Activated T-cell treated with anti-CD3 and anti-CD28 coated beads, Interleukin-2, amount 50 U/mL, for 1 hour (primary cell): Measurements from ENCODE around the gene SPEG.

Source experiments
- DNase-seq: peaks from one replicate; pipeline ENCODE4 v3.0.0-alpha.2; 2020

SPEG gene

DNA sequence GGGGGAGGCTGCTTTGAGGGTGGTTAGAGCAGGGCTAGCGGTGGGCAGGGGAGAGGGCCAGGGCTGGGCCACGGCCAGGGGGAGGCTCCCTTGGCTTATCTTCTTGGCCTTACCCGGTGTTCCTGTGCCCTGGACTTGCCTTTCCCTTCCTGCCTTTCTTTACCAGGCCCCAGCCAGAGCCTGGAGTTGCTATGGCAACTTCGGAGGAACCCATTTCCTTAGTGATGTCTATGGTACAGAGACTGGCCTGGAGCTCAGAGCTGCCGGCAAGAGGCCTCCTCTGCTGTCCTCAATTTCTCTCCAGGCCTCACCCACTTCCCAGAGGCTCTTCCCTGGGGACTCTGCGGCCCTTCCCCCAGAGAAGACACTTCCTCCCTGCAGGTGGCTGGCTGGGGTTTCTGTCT lies 11.5 kb downstream of the SPEG start:
- DNase-seq: no peak

DNA sequence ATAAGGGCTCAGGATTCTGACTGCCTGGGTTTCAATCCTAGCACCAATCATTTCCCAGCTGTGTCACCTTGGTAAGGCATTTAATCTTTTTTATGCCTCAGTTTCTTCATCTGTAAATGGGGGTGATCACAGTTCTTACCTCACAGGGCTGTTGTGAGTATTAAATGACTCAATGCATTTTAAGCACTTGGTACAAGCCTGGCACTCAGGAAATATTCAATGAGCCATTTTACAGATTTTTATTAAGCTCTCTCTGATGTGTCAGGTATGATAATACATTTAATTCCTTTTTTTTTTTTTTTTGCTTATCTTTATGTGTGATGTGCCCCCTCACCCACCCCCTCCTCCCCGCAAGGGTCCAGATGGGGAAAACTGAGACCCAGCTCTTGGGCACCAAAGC lies 12.0 kb downstream of the SPEG start:
- no peak for DNase-seq

DNA sequence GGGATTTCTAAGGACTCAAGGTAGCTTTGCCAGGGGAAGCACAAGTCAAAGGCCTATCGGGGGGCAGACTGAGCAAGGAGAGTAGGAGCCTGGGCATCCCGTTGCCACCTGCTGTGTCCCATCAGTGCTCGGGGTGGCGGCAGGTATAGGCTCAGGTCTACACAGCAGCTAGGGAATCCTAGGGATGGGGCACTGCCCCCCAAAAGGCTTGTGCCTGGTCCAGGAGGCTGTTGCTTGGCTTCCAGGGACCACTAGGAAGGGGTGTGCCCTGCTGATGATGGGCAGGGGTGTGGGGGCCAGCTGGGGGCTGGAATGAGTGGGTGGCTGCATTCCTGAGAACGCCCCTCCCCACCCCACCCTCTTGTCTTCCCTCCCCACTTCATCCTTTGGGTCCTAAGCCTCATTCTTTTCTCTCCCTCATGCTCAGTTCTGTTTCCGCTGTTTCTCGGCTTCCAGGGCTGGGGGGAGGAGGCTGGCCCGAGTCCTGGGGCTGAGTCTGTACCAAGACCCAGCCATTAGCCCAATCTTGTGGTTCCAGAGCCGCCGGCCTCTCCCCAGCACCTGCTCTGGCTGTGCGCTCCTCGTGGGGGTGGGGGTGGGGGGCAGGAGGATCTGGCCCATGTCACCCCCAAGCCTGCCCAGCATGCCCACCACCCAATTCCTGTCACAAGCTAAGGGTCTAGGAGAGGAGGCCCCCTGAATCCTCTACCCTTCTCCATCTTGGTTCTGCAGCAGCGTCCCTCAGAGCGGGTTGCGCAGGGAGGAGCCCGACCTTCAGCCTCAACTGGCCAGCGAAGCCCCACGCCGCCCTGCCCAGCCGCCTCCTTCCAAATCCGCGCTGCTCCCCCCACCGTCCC lies 12.8 kb downstream of the SPEG start:
- DNase-seq: no peak

DNA sequence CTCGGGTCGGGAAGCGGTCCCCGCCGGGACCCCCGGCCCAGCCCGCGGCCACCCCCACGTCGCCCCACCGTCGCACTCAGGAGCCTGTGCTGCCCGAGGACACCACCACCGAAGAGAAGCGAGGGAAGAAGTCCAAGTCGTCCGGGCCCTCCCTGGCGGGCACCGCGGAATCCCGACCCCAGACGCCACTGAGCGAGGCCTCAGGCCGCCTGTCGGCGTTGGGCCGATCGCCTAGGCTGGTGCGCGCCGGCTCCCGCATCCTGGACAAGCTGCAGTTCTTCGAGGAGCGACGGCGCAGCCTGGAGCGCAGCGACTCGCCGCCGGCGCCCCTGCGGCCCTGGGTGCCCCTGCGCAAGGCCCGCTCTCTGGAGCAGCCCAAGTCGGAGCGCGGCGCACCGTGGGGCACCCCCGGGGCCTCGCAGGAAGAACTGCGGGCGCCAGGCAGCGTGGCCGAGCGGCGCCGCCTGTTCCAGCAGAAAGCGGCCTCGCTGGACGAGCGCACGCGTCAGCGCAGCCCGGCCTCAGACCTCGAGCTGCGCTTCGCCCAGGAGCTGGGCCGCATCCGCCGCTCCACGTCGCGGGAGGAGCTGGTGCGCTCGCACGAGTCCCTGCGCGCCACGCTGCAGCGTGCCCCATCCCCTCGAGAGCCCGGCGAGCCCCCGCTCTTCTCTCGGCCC lies 13.6 kb downstream of the SPEG start:
- no peak for DNase-seq

DNA sequence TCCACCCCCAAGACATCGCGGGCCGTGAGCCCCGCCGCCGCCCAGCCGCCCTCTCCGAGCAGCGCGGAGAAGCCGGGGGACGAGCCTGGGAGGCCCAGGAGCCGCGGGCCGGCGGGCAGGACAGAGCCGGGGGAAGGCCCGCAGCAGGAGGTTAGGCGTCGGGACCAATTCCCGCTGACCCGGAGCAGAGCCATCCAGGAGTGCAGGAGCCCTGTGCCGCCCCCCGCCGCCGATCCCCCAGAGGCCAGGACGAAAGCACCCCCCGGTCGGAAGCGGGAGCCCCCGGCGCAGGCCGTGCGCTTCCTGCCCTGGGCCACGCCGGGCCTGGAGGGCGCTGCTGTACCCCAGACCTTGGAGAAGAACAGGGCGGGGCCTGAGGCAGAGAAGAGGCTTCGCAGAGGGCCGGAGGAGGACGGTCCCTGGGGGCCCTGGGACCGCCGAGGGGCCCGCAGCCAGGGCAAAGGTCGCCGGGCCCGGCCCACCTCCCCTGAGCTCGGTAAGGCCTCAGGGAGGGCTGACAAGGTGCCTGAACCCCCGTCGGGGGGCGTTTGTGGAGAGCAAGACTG lies 14.2 kb downstream of the SPEG start:
- DNase-seq: no peak

DNA sequence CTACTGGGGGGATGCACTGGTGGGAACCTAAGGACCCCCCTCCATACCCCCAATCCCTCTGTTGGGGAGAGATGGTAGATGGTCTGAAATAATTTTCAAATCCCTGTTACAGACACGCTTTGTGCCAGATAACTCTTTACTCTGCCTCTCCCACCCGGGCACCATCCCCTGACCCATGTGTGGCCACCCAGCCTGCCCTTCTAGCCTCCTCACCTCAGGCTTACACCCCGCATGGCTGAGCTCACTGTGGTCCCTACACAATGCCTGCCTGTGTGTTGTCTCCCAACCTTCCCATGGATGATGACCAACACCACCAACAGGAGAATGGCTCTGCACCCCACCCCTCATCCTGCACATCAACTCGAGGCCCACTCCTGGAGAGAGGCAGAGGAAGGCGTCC lies 15.0 kb downstream of the SPEG start:
- DNase-seq: no peak

DNA sequence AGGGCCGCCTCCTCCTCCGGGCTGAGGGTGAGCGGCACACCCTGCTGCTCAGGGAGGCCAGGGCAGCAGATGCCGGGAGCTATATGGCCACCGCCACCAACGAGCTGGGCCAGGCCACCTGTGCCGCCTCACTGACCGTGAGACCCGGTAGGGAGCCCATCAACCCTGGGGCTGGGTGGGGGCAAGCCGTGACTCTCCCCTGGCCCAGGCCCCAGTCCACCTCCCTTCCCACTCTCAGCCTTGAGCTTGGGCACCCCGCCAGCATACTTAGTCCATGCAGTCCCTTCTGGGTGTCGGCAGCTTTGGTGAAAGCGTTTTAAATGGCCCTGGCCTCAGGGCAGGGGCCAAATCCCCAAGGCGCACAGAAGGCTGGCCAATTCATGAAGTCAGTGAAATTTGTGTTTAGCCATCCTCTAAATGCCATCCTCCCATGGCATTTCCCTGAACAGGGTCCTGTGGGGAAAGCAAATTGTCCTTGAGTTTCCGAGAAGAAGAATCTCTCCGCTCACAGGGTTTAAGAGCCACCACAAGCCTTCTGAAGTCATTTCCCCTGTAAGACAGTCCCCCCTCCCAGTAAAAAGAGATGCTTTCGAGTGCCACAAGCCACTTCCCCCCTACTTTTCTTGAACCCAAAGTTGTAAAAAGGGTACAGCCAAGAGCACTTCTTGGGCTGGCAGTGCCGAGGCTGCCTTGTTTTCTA lies 17.2 kb downstream of the SPEG start:
- no peak for DNase-seq

GRCh38 chr2:219452361-219453317 lies 18.0 kb downstream of the SPEG start:
- DNase-seq: no peak

DNA sequence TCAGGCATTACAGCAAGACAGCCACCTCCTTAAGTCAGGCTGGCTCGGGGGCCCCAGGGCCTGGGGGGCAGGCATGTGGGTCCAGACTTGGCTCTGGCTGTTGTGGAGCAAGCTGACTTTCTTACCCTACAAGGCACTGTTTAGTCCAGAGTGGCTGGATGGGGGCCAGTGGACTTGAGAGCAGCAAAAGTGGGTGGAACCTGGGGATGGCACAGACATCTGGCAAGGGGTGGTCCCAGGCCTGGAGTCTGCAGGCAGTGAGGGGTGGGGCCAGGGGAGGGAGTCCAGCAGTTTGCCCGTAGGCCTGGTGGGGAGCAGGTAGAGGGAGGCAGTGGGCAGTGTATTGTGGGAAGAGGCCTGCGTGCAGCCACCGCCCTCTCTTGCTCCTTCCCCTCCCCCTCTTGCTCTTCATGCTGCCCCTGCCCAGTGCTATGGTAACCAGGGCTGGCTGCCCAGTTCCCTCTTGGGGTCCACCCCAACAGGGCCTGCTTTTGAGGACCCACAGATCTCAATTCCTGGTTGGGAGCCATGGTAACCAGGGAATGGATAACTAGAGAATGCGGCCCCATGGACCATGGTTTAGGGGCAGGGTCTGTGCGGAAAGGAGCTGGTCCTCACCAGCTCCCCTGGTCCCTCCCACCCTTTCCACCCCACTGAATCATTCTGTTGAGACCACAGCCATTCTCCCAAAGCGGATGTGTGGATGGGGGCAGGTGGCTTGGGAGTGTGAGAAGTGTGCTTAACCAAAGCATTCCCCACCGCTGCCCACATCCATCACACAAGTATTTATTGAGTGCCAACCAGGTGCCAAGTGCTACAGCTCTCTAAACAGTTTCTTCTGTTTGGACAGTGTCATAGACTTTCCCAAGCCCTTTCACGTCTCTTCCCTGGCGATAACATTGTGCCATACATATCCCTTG lies 19.3 kb downstream of the SPEG start:
- DNase-seq: no peak

DNA sequence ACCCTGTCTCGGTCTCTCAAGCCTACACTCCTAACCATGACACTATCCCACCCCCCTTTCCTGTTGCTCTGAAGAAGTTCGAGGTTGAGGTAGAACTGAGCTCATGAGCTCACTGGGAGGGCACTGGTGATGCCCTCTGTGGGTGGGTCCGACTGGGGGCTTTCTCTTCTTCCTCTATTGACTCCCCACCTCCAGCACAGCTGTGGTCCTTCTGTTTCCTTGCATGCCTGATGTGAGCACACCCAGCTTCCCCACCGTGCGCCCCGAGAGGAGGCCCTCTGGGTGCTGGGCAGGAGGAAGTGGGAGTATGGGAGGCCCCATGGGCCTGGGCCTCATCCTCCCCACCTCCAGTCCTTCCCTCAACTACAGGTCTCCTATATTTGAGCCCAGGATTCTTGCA lies 20.9 kb downstream of the SPEG start:
- DNase-seq: no peak

GRCh38 chr2:219457784-219458369 lies 23.2 kb downstream of the SPEG start:
- no peak for DNase-seq

DNA sequence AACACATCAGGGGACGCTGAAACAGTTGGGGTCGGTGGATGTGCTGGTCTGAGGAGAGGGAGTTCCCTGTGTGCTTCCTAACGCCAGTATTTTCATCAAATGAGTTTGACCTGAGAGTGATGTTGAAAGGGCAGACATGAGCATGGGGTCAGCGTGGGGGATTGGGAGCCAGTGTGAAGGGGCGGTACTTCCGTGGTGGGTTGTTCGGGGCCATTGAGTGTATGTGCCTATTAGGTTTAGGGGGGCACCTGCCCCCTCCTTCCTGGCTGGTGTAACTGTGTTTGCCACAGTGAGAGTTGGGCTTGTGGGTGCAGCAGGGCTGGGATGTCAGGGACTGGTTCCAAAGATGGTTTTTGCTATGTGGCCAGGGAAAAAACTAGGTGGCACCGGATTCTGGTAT lies 24.4 kb downstream of the SPEG start:
- no peak for DNase-seq

GRCh38 chr2:219459460-219460311 lies 25.0 kb downstream of the SPEG start:
- peak; percentile 55 for DNase-seq

DNA sequence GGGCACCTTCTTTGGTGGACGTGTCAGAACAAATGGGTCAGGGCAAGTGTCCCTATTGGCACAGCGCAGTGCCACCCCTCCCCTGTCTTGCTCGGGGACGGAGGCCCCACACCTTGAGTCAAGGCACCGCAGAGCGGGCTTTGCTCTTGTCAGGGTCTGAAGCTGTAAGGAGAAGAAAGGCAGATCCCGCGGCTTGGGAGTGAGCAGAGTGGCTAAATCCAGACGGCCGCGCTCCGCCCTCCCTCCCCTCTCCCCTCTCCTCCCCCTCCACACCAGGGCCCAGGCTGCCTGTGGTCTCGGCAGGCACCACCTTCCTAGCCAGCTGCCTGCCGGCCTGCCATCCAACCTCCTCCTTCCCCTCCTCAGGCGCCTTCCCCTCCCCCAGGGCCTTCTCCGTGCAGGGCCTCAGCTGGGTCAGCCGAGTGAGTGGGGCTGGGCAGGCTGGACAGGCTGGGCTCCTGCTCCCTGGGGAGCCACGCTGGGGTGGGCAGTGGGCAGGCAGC lies 25.8 kb downstream of the SPEG start:
- no peak for DNase-seq

GRCh38 chr2:219461047-219461514 lies 26.4 kb downstream of the SPEG start:
- DNase-seq: no peak

GRCh38 chr2:219461669-219462068 lies 27.0 kb downstream of the SPEG start:
- DNase-seq: no peak

DNA sequence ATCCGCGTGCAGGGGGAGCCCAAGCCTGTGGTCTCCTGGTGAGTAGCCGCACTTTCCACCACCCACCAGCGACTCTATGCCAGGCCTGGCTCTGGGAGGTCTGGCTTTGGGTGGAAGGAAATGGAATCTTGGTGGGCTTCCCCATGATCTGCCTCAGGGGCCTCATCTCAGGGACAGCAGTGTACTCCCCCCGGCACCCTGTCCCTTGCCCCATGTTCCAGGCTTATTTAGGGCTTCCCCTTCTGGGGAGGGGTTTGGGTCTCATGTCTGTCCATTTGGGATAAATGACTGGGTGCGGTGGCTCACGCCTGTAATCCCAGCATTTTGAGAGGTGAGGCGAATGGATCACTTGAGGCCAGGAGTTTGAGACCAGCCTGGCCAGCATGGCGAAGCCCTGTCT lies 27.7 kb downstream of the SPEG start:
- DNase-seq: no peak

DNA sequence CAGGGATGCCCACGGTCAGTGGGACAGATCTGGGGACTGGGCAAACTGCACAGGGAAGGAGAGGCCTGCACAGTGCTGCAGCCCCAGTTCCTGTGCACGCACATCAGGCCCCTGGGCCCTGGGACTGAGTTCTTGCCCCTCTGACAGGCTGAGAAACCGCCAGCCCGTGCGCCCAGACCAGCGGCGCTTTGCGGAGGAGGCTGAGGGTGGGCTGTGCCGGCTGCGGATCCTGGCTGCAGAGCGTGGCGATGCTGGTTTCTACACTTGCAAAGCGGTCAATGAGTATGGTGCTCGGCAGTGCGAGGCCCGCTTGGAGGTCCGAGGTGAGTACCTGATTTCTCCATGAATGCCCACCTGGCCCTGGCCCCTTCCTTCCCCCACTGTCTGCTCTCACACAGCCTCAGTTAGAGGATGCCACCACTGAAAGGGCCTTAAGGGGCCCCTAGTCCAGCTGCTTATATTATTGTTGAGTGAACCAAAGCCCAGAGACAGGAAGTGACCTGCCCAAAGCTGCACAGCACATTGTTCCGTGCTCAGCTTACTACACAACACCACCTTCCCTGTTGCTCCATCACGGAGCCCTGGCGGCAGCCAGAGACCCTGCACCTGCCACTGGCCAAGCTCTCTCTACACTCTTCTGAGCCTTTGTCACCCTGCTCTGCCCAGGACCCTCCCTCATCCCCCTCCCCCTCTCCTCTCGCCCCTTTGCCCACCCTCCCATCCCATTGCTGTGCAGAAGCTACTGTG lies 29.8 kb downstream of the SPEG start:
- DNase-seq: no peak
